Measurements from ENCODE around the gene RAPGEF1. TPM values are rescaled to one million over a fixed set of nuclear protein-coding genes. Genes with fewer than 3 reads are reported as not detected.
A peak's percentile ranks its signal among the peaks of the same experiment; 100 is the strongest.

Gene RAPGEF1
- polyA plus RNA-seq, 12 donors, result 68.2 to 123 (median 82.8) TPM; not detected in 1

- DNase-seq, result no peak
Measured at GRCh38 chr9:131625508-131625787, 114.4 kb downstream of the RAPGEF1 start.

GRCh38 chr9:131624636-131625507 lies 115.0 kb downstream of the RAPGEF1 start:
- peak; percentile 70 for DNase-seq

- no peak for DNase-seq
Measured at GRCh38 chr9:131623655-131624330, 116.1 kb downstream of the RAPGEF1 start.

GRCh38 chr9:131622523-131622922 lies 117.4 kb downstream of the RAPGEF1 start:
- DNase-seq, result no peak

- no peak for DNase-seq
Measured at GRCh38 chr9:131621551-131622358, 118.1 kb downstream of the RAPGEF1 start.

GRCh38 chr9:131620764-131621520 lies 118.9 kb downstream of the RAPGEF1 start:
- no peak for DNase-seq

- DNase-seq, result no peak
Measured at GRCh38 chr9:131619680-131620079, 120.2 kb downstream of the RAPGEF1 start.

- DNase-seq, result no peak
Measured at GRCh38 chr9:131618785-131619184, 121.1 kb downstream of the RAPGEF1 start.

- no peak for DNase-seq
Measured at GRCh38 chr9:131618071-131618479, 121.8 kb downstream of the RAPGEF1 start.

GRCh38 chr9:131617611-131618010 lies 122.3 kb downstream of the RAPGEF1 start:
- no peak for DNase-seq

- no peak for DNase-seq
Measured at GRCh38 chr9:131616983-131617604, 122.8 kb downstream of the RAPGEF1 start.

GRCh38 chr9:131614340-131614915 lies 125.4 kb downstream of the RAPGEF1 start:
- no peak for DNase-seq

GRCh38 chr9:131613921-131614320 lies 126.0 kb downstream of the RAPGEF1 start:
- no peak for DNase-seq

- DNase-seq, result no peak
Measured at GRCh38 chr9:131612851-131613250, 127.0 kb downstream of the RAPGEF1 start.

GRCh38 chr9:131611586-131612315 lies 128.1 kb downstream of the RAPGEF1 start:
- DNase-seq, result no peak

GRCh38 chr9:131610231-131610761 lies 129.6 kb downstream of the RAPGEF1 start:
- peak; percentile 87 for DNase-seq

GRCh38 chr9:131609099-131609830 lies 130.6 kb downstream of the RAPGEF1 start:
- DNase-seq, result peak; percentile 82

- DNase-seq, result peak; percentile 84
Measured at GRCh38 chr9:131608493-131609037, 131.3 kb downstream of the RAPGEF1 start.

GRCh38 chr9:131607591-131607990 lies 132.3 kb downstream of the RAPGEF1 start:
- DNase-seq, result no peak
